Stimulated activated CD8-positive, alpha-beta memory T cell treated with anti-CD3 and anti-CD28 coated beads, Interleukin-15, amount 100 ng/mL, for 48 hours (primary cell): Measurements from ENCODE around the gene TRMT44.

ENCODE experiments used
- DNase-seq, 2 donors: peaks; one replicate each; pipeline ENCODE4 v3.0.0-alpha.2; 2020; ENCODE audit warnings: low read depth in 2 of 2

The TRMT44 gene

DNA sequence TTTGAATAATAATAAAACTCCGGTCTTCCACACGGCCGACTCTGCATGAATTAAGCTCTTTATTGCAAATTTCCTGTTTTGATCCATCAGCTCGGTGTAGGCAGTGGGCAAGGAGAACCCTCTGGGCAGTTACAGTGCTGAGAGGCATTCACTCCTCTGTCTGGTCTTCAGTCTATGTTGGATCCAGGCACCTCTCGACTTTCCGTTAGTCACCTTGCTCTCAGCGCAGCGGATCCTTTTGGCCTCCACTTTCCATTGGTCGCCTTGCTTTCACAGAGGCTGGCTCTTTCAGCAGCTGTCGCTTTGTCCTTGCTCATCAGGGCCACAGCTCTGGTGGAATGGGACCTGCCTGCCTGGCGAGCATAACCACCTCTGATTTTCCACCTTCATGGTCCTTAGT lies 52.9 kb downstream of the TRMT44 start:
- DNase-seq, result no peak

DNA sequence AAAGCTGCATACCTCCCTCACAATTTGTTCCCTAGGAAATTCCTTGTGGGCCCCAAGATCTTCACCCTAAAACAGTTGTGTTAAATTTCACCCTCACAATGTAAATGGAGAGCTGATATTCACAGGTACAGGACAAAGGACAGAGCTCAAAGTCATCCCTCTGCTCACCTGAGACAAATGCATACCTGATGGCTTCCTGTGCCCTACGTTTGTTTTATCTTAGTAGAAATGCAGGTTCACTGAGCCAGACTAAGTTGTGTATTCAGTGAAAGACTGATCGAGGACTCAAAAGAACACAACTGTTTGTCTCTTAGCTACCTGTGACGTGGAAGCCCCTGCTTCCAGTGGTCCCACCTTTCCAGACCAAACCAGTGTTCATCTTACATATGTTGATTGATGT lies 53.6 kb downstream of the TRMT44 start:
- DNase-seq, result no peak

DNA sequence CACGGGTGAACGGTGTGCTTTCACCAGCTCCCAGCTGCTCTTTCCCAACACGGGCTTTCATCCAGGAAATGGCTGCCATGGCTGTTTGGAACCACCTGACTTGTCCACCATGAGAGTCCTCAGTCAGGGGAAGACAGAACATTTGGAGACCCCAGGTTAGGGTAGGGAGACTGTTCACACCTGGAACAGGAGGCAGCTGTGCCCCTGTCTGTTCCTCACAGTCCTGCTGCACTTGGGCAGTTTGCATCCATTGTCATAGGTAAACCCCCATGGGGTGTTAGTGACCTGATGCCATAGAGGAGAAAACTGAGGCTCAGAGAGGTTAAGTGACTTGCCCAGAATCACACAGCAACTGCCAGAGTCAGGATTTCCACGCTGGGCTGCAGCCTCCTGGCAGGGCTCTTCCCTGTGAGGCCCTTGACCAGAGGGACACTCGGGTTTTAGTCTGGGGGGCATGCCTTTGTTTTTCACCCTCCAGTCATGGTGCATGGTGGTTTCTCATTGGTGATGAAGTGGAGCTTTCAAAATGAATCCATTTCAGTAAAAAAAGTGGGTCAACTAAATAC lies 54.5 kb downstream of the TRMT44 start:
- no peak for DNase-seq

- DNase-seq, result no peak
Measured at GRCh38 chr4:8495803-8496202, 55.2 kb downstream of the TRMT44 start.

DNA sequence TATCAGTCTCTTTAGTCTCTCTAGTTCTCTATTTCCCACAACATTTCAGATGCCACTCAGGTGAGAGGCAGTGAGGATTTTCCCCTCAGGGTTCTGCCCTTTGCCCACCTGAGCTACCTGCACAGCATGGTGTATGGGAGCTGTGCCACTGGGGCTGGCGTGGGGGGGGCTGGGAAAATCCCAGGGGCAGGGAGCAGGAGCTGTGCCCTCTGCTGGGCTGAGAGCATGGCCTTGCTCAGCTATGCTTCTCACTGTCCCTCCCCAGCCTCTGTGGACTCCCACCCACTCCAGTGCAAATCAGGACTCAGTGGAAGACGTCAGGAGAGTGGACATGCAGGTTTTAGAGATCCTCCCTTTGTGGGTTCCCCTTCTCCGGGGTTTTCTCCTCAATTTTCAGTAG lies 57.2 kb downstream of the TRMT44 start:
- DNase-seq, result no peak

DNA sequence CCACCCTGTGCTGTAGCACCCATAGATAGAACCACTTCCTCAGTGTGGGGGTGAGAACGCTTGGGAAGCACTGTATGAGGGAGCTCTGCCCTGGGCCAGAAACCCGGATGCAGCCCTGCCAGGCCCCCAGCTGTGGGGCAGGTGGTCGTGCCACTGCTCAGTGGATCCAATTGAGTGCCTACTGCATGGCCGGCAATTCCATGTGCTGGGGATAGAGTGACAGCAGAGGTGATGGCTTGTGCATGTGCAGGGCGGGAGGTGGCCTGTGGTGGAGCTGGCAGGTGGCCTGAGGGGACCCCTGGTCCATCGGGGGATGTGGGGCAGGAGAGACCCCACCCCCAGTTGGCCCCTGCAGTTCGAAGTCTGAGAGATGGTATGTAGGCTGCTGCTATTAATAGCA lies 60.4 kb downstream of the TRMT44 start:
- no peak for DNase-seq

DNA sequence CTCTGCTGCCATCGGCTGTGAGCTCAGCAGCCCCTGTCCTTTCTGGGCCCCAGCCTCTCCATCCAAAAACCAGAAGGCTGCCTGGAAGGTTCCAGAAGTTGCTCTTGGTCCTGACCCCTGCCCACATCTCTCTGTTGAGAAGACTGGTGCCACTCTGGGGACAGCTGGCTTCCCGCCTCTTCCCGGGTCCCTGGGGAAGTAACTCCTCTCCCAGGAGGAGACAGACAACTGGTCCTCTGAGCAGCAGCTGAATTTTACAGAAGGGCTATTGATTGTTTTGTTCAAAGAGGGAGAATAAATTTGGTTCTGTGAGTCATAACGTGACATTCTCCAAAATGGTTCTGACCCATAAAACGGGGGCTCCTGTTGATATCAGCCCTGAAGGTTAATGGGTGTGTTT lies 61.2 kb downstream of the TRMT44 start:
- DNase-seq, result no peak

DNA sequence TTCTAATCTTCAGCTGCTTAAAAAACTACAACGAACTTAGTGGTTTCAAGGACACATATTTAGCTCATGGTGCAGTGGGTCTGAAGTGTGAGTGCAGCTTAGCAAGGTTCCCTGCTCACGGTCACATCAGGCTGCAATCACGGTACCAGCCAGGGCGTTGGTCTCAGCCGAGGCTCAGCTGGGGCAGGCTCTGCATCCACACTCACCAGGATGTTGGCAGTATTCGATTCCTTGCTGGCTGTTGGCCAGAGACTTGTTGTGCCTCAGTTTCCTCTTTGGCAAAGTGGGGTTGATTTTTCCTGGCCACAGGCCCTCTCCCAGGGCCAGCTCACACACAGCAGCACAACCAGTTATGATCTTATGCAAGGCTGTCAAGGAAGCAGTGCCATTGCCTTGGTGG lies 61.8 kb downstream of the TRMT44 start:
- no peak for DNase-seq

GRCh38 chr4:8502836-8503585 lies 62.4 kb downstream of the TRMT44 start:
- DNase-seq, result no peak

DNA sequence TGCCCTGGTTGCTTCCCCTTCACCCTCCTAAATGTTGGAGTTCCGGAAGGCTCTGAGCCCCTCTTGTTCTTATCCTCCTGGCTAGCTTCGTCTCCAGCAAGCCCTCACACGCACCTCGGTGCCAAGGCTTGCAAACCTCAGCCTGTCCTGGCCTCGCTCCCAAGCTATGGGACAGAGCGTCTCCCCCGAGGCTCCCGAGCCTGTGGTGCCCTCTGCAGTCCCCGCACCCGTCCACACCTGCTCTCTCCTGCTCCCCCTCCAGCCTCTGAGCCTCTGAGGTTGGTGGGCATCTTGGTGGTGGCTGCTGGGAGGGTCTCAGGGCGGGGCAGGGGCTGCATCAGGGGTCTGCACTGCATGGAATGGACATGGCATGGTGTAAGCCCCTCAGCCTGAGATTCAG lies 63.2 kb downstream of the TRMT44 start:
- DNase-seq, result no peak

DNA sequence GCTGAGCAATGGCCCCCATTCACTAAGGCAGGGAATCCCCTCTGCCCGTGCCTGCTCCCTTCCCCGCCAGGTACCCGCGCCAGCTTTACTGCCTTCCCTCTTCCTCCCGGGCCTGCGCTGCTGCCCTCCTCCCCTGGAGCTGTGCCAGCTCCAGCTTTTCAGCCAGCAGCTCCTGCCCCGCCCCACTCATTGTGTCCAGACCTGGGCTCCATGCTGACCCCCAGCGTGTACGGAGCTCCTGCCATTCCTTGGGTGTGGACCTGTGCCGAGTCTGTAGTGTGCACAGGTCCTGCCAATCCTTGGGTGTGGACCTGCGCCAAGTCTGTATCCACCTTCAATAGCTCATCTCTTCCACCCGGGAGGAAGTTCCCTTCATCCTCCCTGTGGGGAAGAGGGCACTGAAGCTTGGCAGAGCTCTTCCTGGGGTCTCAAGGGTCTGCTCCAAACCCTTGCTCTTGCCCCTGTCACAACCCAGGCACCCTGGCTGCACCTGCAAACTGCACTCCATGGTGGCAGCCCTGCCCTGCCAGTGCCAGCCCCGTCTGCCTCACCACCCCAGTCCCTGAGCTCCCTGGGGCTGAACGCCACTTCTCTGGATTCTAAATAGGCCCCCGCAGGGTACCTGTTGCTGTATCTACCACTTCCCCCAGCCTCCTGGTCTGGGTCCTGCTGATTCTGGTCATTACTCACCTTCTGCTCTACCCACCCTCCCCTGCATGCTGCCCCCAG lies 63.9 kb downstream of the TRMT44 start:
- DNase-seq, result no peak

DNA sequence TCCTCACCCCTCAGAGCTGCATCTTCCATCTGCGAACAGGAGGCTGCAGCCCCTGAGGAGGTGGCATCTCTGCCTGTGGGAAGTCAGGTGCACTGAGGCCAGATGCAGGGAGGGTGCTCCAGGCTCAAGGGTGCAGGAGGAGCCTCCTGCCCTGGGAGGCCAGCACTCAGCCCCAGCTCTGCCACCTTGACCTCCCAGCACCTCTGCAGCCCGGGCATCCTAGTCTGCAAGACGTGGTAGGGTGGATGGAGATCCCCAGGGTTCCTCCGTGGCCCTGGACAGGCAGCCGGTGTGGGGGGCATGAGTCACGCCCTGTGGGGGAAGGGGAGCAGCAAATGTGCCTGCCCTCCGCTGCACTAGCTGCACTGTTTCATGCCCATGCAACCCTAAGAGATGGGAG lies 64.7 kb downstream of the TRMT44 start:
- no peak for DNase-seq

- DNase-seq, result no peak
Measured at GRCh38 chr4:8506006-8506372, 65.4 kb downstream of the TRMT44 start.

DNA sequence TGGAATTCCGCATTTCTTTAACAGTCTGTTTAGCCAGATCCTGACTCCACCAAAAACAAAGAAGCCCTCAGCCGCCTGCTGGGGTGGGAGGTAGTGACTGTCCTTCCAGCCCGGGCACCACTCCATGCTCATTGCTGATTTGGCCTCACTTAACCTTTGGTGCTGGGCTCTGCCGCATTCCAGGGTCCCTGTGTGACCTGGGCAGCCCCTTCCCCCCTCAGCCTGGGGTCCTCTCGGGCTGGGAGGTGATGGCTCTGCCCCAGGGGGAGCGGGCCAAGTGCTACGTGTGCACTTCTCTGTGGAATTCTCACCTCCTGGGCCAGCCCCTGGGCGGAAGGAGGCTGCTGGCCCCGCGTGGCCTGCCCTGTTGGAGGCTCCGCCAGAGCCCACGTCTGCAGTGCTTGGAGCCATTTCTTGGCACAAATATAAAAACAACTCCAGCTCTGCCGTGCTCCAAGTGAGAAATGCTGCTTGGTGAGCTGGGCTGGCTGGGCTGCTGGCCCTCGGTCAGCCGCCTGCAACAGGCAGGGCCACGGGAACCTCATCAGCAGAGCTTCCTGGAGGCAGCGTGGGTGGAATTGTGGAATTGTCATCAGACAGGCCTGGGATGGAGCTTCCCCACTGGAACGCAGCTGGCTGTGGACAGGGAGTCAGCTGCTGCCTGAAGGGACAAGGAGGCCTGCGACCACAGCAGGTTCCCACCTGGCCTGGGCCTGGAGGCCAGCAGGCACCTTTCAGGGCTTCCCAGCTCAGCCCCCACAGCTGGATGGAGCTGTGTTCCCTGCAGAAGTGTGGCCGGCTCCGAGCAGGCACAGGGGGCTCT lies 66.0 kb downstream of the TRMT44 start:
- DNase-seq, result no peak

- no peak for DNase-seq
Measured at GRCh38 chr4:8507196-8507570, 66.6 kb downstream of the TRMT44 start.

GRCh38 chr4:8507624-8508023 lies 67.0 kb downstream of the TRMT44 start:
- DNase-seq, result no peak

DNA sequence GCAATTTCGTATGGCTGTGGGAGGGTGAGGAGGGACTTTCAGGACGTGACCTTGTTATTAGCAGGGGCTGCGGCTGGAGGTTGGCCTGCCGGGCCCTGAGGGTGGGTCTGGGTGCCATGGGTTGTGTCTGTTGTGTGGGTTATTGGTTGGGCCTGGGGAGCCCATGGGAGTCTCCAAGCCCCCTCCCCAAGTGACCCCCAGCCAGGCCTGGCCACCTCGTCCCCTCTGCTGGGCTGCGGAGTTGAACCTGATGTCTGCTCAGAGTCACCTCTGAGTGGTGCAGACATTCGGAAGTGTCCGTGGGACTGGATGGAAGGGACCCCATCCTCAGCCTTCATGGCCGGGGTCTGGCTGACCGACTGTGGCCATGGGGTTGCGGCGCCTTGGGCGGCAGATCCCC lies 67.7 kb downstream of the TRMT44 start:
- DNase-seq, result no peak

DNA sequence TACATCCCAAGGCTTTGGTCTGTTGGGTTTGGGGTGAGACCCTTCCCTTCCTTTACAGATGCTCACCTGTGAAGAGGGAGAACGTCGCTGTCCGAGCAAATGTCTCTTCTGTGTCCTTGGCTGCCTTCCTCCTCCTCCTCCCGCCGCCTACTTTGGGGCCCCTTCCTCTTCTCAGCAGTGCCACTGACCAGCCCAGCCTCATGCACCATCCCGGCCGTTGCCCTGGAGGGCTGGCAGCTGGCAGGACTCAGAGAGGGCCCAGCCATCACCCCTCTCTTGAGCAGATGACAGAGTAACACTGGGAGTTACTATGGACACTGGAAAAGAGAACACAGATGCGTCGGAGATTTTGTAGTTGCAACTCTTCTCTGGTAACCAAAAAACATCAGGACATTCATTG lies 68.2 kb downstream of the TRMT44 start:
- DNase-seq, result no peak

- no peak for DNase-seq
Measured at GRCh38 chr4:8509311-8509950, 68.9 kb downstream of the TRMT44 start.

DNA sequence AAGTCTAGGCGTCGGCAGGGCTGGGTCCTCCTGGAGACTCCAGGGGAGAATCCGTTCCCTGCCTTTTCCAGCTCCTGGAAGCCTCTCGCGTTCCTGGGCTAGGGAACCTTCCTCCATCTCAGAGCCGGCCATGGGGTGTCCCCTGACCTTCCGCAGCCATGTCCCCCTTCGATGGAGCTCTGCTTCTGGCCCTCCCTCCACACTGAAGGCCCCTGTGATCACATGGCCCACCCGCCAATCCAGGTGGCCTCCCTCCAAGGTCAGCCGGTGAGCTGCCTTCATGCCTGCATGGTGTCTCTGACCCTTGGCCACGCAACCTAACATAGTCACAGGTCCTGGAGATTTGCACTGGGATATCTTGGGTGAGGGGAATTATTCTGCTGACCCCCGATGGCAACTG lies 69.6 kb downstream of the TRMT44 start:
- DNase-seq, result no peak

GRCh38 chr4:8510611-8511285 lies 70.2 kb downstream of the TRMT44 start:
- no peak for DNase-seq
